PC-9 (cell line): ENCODE results near the gene EVI5L. TPM values are rescaled to one million over a fixed set of nuclear protein-coding genes. Genes with fewer than 3 reads are reported as not detected.

Experiments used
- BruUV-seq: library from RNA; stranded (reverse); fragments of 400-500 nt; replicated peaks from 2 replicates; lab custom pipeline; 2021; lab: Mats Ljungman, UMichigan
- CTCF ChIA-PET: fragments of 300-600 bp; sonication (Branson Sonifier 250); formaldehyde crosslinking; loops from one replicate; lab custom pipeline; 2022; ENCODE audit warnings: antibody characterized with exemption; lab: Charles Lee
- POLR2A ChIA-PET: fragments of 300-600 bp; sonication (Branson Sonifier 250); formaldehyde crosslinking; loops from one replicate; lab custom pipeline; 2022; ENCODE audit warnings: antibody characterized with exemption; ENCODE audit not compliant: unreplicated experiment; lab: Charles Lee
- DNase-seq, 2 experiments: peaks; one replicate each; pipeline versions ENCODE4 v3.0.0 to v3.0.0-alpha.2; 2015 to 2022; ENCODE audit warnings: mixed read lengths in 1 of 2
- H2AFZ ChIP-seq: fragments of 200-600 bp; sonication (generic); 2 replicates; pipeline ENCODE4 v1.8.1; 2017; ENCODE audit warnings: antibody characterized with exemption
- H3F3A ChIP-seq: fragments of 200-600 bp; sonication (generic); 2 replicates; pipeline ENCODE4 v1.8.1; 2017; ENCODE audit warnings: antibody characterized with exemption, mild to moderate bottlenecking, low read depth; ENCODE audit not compliant: insufficient read depth
- H3K27ac ChIP-seq: fragments of 200-600 bp; sonication (generic); 2 replicates; pipeline ENCODE4 v1.6.1; 2016; ENCODE audit warnings: mixed run types
- H3K27me3 ChIP-seq: fragments of 200-600 bp; sonication (generic); 2 replicates; pipeline ENCODE4 v1.6.1; 2016; ENCODE audit warnings: low read depth, mixed run types; ENCODE audit not compliant: insufficient read depth
- H3K36me3 ChIP-seq: fragments of 200-600 bp; sonication (generic); 2 replicates; pipeline ENCODE4 v1.6.1; 2016; ENCODE audit warnings: low read depth, mixed run types
- H3K4me1 ChIP-seq: fragments of 200-600 bp; sonication (generic); replicated peaks from 2 replicates; pipeline ENCODE4 v1.6.1; 2016; ENCODE audit warnings: mixed run types; ENCODE audit not compliant: insufficient read depth
- H3K4me2 ChIP-seq: fragments of 200-600 bp; sonication (generic); 2 replicates; pipeline ENCODE4 v1.6.1; 2017; ENCODE audit warnings: mixed run types
- H3K4me3 ChIP-seq: fragments of 200-600 bp; sonication (generic); 2 replicates; pipeline ENCODE4 v1.6.1; 2016; ENCODE audit warnings: mixed run types
- H3K79me2 ChIP-seq: fragments of 200-600 bp; sonication (generic); 2 replicates; pipeline ENCODE4 v1.6.1; 2017; ENCODE audit warnings: low read depth, mixed run types
- H3K9me2 ChIP-seq: fragments of 200-600 bp; sonication (generic); 2 replicates; pipeline ENCODE4 v1.8.1; 2017; ENCODE audit warnings: mild to moderate bottlenecking; ENCODE audit not compliant: insufficient read depth
- H3K9me3 ChIP-seq: fragments of 200-600 bp; sonication (generic); 2 replicates; pipeline ENCODE4 v1.8.1; 2016; ENCODE audit warnings: low read depth; ENCODE audit not compliant: insufficient read depth
- H4K20me1 ChIP-seq: fragments of 200-600 bp; sonication (generic); 2 replicates; pipeline ENCODE4 v1.8.1; 2017; ENCODE audit not compliant: insufficient read depth
- CTCF ChIP-seq: fragments of 200-600 bp; sonication (generic); conservative IDR thresholded peaks from 2 replicates; pipeline ENCODE4 v1.6.1; 2017; ENCODE audit warnings: mixed run types, antibody characterized with exemption, mild to moderate bottlenecking, moderate library complexity
- EZH2 ChIP-seq: fragments of 200-600 bp; sonication (generic); IDR thresholded peaks from 2 replicates; pipeline ENCODE4 v1.8.0; 2017; ENCODE audit warnings: antibody characterized with exemption, low read depth
- intact Hi-C: fragments of 100-400 bp; cut with micrococcal nuclease; formaldehyde crosslinking; loops from one replicate; pipeline ENCODE4 v1.10.0; 2022; ENCODE audit not compliant: unreplicated experiment
- total RNA-seq: library from RNA; stranded (reverse); gene quantifications from 2 replicates; pipeline ENCODE4 v1.2.3, GENCODE V29; 2021

The EVI5L gene
- total RNA-seq, 1 experiment from 2014 or later = 19.2 TPM

- POLR2A ChIA-PET = no interaction called here
- peaks cover 12% of the 10 kb centered on the region; the same call in 1 of the 2 replicates for H3K27me3 ChIP-seq
- intact Hi-C loops = no loop called here
- no peak overlapping the region for H2AFZ ChIP-seq
- H3K27ac ChIP-seq = no peak overlapping the region
- H3K79me2 ChIP-seq = no peaks in the 10 kb centered on the region
- no peak overlapping the region for H3K4me3 ChIP-seq
- no peaks in the 10 kb centered on the region for H4K20me1 ChIP-seq
- H3K4me2 ChIP-seq = no peak overlapping the region
- CTCF ChIA-PET = no interaction called here
- DNase-seq = no peak
- no peaks in the 10 kb centered on the region for H3K36me3 ChIP-seq
- no peaks in the 10 kb centered on the region for H3K4me1 ChIP-seq
- TF ChIP-seq EZH2 = no peak
- H3K9me3 ChIP-seq = no peaks in the 10 kb centered on the region
- peaks cover 10% of the 10 kb centered on the region for H3F3A ChIP-seq
- BruUV-seq = no TSS peak
- H3K9me2 ChIP-seq = no peaks in the 10 kb centered on the region
Measured at GRCh38 chr19:7822910-7823515, 7.0 kb upstream of the EVI5L start.

- ChIA-PET POLR2A (no interaction called here), CTCF (no interaction called here)
- no peaks in the 10 kb centered on the region for H3K9me2 ChIP-seq
Measured at GRCh38 chr19:7823686-7824301, 6.2 kb upstream of the EVI5L start.

GRCh38 chr19:7829166-7829520, 875 bp upstream of the EVI5L start:
- H2AFZ ChIP-seq = peak overlapping the region; percentile 69
- H3F3A ChIP-seq = peaks cover 23% of the 10 kb centered on the region
- CTCF ChIA-PET = interaction anchor here (0.8 kb wide), 1 partner anchor 24 kb away, joined by 3 read pairs; no protein-coding TSS in a partner anchor
- peaks cover 13% of the 10 kb centered on the region; the same call in 1 of the 2 replicates for H3K27me3 ChIP-seq
- no peaks in the 10 kb centered on the region for H3K36me3 ChIP-seq
- BruUV-seq = no TSS peak
- H3K79me2 ChIP-seq = 0 out of 2 replicates have a peak, but pooled peaks cover 3% of the 10 kb centered on the region
- DNase-seq = no peak
- H3K9me2 ChIP-seq = no peaks in the 10 kb centered on the region
- no peak overlapping the region for H3K27ac ChIP-seq
- no peaks in the 10 kb centered on the region for H3K9me3 ChIP-seq
- H3K4me3 ChIP-seq = peak overlapping the region; percentile 54; the same call in 1 of the 2 replicates
- TF ChIP-seq EZH2 = no peak
- TF ChIP-seq CTCF = no peak
- intact Hi-C loops = no loop called here
- peak overlapping the region; percentile 75 for H3K4me2 ChIP-seq
- H3K4me1 ChIP-seq = peaks cover 17% of the 10 kb centered on the region
- POLR2A ChIA-PET = no interaction called here
- no peaks in the 10 kb centered on the region for H4K20me1 ChIP-seq

More at GRCh38 chr19:7823686-7824301, 6.2 kb upstream of the EVI5L start:
- no TSS peak for BruUV-seq
- Histone ChIP-seq H3K4me1 (peaks cover under 1% of the 10 kb centered on the region; the same call in 1 of the 2 replicates), H2AFZ (no peak overlapping the region), H3K79me2 (no peaks in the 10 kb centered on the region), H4K20me1 (no peaks in the 10 kb centered on the region), H3K27ac (no peak overlapping the region), H3F3A (peaks cover 10% of the 10 kb centered on the region), H3K36me3 (no peaks in the 10 kb centered on the region), H3K27me3 (peaks cover 13% of the 10 kb centered on the region; the same call in 1 of the 2 replicates), H3K4me2 (no peak overlapping the region; the same call in 1 of the 2 replicates), H3K4me3 (no peak overlapping the region), H3K9me3 (no peaks in the 10 kb centered on the region)
- DNase-seq = no peak
- intact Hi-C loops = no loop called here
- TF ChIP-seq EZH2 (no peak), CTCF (no peak)
